COR-L47 (cell line): ENCODE measurements around the gene MDN1.

ENCODE experiments used
- DNase-seq: peaks from one replicate; lab custom pipeline; 2025; lab: John Stamatoyannopoulos, UW

Gene MDN1

GRCh38 chr6:89597372-89597771 lies 222.2 kb downstream of the MDN1 start:
- no peak for DNase-seq

- no peak for DNase-seq
Observed at GRCh38 chr6:89596484-89596883, 223.1 kb downstream of the MDN1 start.

DNA sequence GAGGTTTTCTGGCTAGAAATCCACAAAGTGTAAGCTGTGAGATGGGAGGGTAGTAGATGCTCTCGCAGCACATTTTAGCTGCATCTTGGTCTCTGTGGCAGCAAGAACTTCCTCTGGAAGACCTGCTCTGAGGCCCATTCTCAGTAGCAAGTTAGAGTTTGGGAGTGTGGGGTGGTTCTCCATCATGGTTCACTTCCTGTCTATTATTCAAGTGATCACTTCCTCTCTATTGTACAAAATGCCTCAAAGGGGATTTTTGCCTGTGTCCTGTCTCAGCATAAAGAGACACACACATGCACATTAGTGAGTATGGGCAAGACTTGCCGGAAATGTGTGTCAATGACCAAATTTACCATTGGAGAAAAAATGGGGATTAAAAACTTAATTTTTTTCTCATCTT lies 223.5 kb downstream of the MDN1 start:
- no peak for DNase-seq
